ENCODE data around the gene FAR2. TPM values are rescaled to one million over a fixed set of nuclear protein-coding genes. Genes with fewer than 3 reads are reported as not detected.

The FAR2 gene
- total RNA-seq, 1 experiment from 2014 or later, result 22.1 TPM

GRCh38 chr12:29223426-29223825 lies 74.3 kb downstream of the FAR2 start:
- peaks cover 3% of the 10 kb centered on the region; the same call in 1 of the 2 replicates for H3K4me1 ChIP-seq (ENCODE audit: insufficient read depth, low read length)
- Mint-ChIP-seq H3K9me3 (peaks cover 0 to 4% of the 10 kb centered on the region in 2 experiments; a peak in 2 of 5 replicates), H3K36me3 (ENCODE audit: insufficient read depth in 1 of 3, low read depth in 3 of 3) (peaks cover 0 to 5% (median 4%) of the 10 kb centered on the region in 3 experiments; a peak in 5 of 7 replicates), H3K4me1 (peaks cover 20 to 31% of the 10 kb centered on the region in 2 experiments), H3K4me3 (no peak overlapping the region), H3K27me3 (ENCODE audit: low read depth) (no peaks in the 10 kb centered on the region), H3K27ac (no peak overlapping the region)
- H3K56ac ChIP-seq (ENCODE audit: insufficient read length, low read depth, low read length), result no peak overlapping the region
- no peak overlapping the region for H2BK120ac ChIP-seq (ENCODE audit: low read depth, low read length, poor library complexity, severe bottlenecking)
- H2AK5ac ChIP-seq (ENCODE audit: insufficient read length, low read length), result no peak overlapping the region
- no peaks in the 10 kb centered on the region for H3K27me3 ChIP-seq (ENCODE audit: insufficient read depth, low read length)
- H2BK15ac ChIP-seq (ENCODE audit: low read depth, low read length), result no peak overlapping the region
- H3K79me2 ChIP-seq (ENCODE audit: insufficient read depth, low read length), result no peaks in the 10 kb centered on the region
- no peak overlapping the region for H3K23ac ChIP-seq (ENCODE audit: insufficient read length, low read depth, low read length)
- H3K18ac ChIP-seq (ENCODE audit: insufficient read length, low read depth, low read length), result no peak overlapping the region
- no peak overlapping the region for H4K5ac ChIP-seq (ENCODE audit: insufficient read length, low read depth, low read length)
- no peak overlapping the region for H2AFZ ChIP-seq (ENCODE audit: low read length)
- H2BK12ac ChIP-seq (ENCODE audit: insufficient read length, low read depth, low read length), result no peak overlapping the region
- H3T11ph ChIP-seq (ENCODE audit: low read length), result no peak overlapping the region
- no peak for TF ChIP-seq CTCF (conservative IDR thresholded peaks at IDR 0.05)
- H4K20me1 ChIP-seq (ENCODE audit: control insufficient read depth, insufficient read depth, insufficient read length), result no peaks in the 10 kb centered on the region
- no peak overlapping the region for H3K14ac ChIP-seq (ENCODE audit: insufficient read depth, low read length)
- DNase-seq, result no peak
- no peaks in the 10 kb centered on the region for H3K9me3 ChIP-seq (ENCODE audit: control insufficient read depth, low read depth, low read length)
- H3K79me1 ChIP-seq (ENCODE audit: insufficient read depth, low read depth, low read length, poor library complexity, severe bottlenecking), result no peaks in the 10 kb centered on the region
- no peak overlapping the region for H2BK20ac ChIP-seq (ENCODE audit: low read depth, low read length, poor library complexity, severe bottlenecking)
- H4K91ac ChIP-seq (ENCODE audit: insufficient read length, low read depth, low read length), result no peak overlapping the region
- H3K27ac ChIP-seq (ENCODE audit: insufficient read length, low read depth, low read length), result no peak overlapping the region
- H3K4me2 ChIP-seq (ENCODE audit: insufficient read depth, insufficient read length, low read length), result no peak overlapping the region
- H4K8ac ChIP-seq (replicated peaks; ENCODE audit: insufficient read length, low read depth, low read length), result no peak overlapping the region
- H3K23me2 ChIP-seq (ENCODE audit: insufficient read length, low read depth, low read length, poor library complexity, severe bottlenecking), result no peaks in the 10 kb centered on the region
- H3K9ac ChIP-seq (ENCODE audit: extremely low read depth, insufficient read length, low read length), result no peak overlapping the region
- H3K4ac ChIP-seq (ENCODE audit: low read depth, low read length), result no peak overlapping the region
- no peak overlapping the region for H2BK5ac ChIP-seq (ENCODE audit: insufficient read length, low read length)
- WGBS (ENCODE audit: extremely low coverage, insufficient read length, low lambda C conversion rate), result no CpG with 5 or more reads among the region's 2 CpGs
